MCF 10A (cell line): ENCODE measurements around the gene FBXO39. TPM values are rescaled to one million over a fixed set of nuclear protein-coding genes. Genes with fewer than 3 reads are reported as not detected.
"Not testable (repeated sequence)": the region's sequence is repeated elsewhere in the genome, so short reads cannot be mapped to it uniquely, and the experiment has no call there.

ENCODE experiments used
- BruUV-seq: library from RNA; stranded (reverse); fragments of 400-500 nt; replicated peaks from 2 replicates; lab custom pipeline; 2021; lab: Mats Ljungman, UMichigan
- CTCF ChIA-PET: fragments of 300-600 bp; sonication (Branson Sonifier 250); formaldehyde crosslinking; extraction: SDS; loops from one replicate; lab custom pipeline; 2021; ENCODE audit warnings: antibody characterized with exemption, inconsistent platforms; lab: Yijun Ruan, JAX
- POLR2A ChIA-PET: fragments of 300-600, 350-650 bp; sonication (Branson Sonifier 250); formaldehyde crosslinking; extraction: SDS; loops from one replicate; lab custom pipeline; 2020; ENCODE audit warnings: antibody characterized with exemption, inconsistent platforms; lab: Yijun Ruan, JAX
- DNase-seq: peaks from one replicate; pipeline ENCODE4 v3.0.0-alpha.2; 2018; ENCODE audit not compliant: unreplicated experiment
- H3K27ac Mint-ChIP-seq: one replicate; pipeline ENCODE4 v1.8.0; 2022; ENCODE audit warnings: mild to moderate bottlenecking, low read depth, mixed read lengths; ENCODE audit not compliant: unreplicated experiment
- H3K27me3 Mint-ChIP-seq: one replicate; pipeline ENCODE4 v1.8.0; 2022; ENCODE audit warnings: mixed read lengths; ENCODE audit not compliant: insufficient read depth, unreplicated experiment
- H3K36me3 Mint-ChIP-seq: one replicate; pipeline ENCODE4 v1.8.0; 2022; ENCODE audit warnings: mild to moderate bottlenecking, moderate library complexity, mixed read lengths; ENCODE audit not compliant: insufficient read depth, unreplicated experiment
- H3K4me1 Mint-ChIP-seq: one replicate; pipeline ENCODE4 v1.8.0; 2022; ENCODE audit warnings: mixed read lengths; ENCODE audit not compliant: insufficient read depth, unreplicated experiment
- H3K4me3 Mint-ChIP-seq: one replicate; pipeline ENCODE4 v1.8.0; 2022; ENCODE audit warnings: mild to moderate bottlenecking, moderate library complexity, mixed read lengths; ENCODE audit not compliant: unreplicated experiment
- H3K9me3 Mint-ChIP-seq: one replicate; pipeline ENCODE4 v1.8.0; 2022; ENCODE audit warnings: mixed read lengths; ENCODE audit not compliant: unreplicated experiment
- intact Hi-C: fragments of 100-400 bp; cut with micrococcal nuclease; formaldehyde crosslinking; loops from 2 replicates; pipeline ENCODE4 v1.14.1; 2022
- total RNA-seq: library from RNA; stranded (reverse); gene quantifications from 2 replicates; pipeline ENCODE4 v1.2.3, GENCODE V29; 2022
- TF ChIP-seq, protein P1 (sequence below): fragments of 200-600 bp; IDR thresholded peaks from one replicate; pipeline ENCODE4 v1.8.0; 2022; ENCODE audit warnings: antibody characterized with exemption, mild to moderate bottlenecking; ENCODE audit not compliant: unreplicated experiment

The FBXO39 gene
- total RNA-seq, 1 experiment from 2014 or later, result 1.4 TPM

DNA sequence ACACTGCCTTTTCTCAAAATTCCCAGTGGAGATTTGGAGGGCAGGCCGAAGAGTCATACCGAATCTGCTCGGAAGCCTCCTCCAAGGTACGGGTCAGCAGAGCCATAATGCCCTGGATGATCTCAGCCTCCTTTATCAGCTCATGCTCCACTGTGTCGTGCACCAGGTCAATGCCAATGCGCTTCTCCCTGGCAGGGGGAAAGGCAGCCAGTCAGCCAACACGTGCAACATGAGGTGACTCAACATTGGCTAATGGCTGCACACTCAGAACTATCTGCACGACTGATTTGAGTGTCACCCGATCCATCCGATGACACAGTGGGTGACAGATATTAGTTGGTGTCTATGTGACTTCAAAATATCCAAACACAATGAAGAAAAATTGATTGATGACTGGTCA lies 39.8 kb downstream of the FBXO39 start:
- Mint-ChIP-seq H3K27me3 (no peaks in the 10 kb centered on the region), H3K27ac (no peak overlapping the region), H3K4me3 (no peak overlapping the region), H3K4me1 (no peaks in the 10 kb centered on the region), H3K36me3 (no peaks in the 10 kb centered on the region), H3K9me3 (peaks cover 5% of the 10 kb centered on the region)
- TF ChIP-seq, protein P1, sequence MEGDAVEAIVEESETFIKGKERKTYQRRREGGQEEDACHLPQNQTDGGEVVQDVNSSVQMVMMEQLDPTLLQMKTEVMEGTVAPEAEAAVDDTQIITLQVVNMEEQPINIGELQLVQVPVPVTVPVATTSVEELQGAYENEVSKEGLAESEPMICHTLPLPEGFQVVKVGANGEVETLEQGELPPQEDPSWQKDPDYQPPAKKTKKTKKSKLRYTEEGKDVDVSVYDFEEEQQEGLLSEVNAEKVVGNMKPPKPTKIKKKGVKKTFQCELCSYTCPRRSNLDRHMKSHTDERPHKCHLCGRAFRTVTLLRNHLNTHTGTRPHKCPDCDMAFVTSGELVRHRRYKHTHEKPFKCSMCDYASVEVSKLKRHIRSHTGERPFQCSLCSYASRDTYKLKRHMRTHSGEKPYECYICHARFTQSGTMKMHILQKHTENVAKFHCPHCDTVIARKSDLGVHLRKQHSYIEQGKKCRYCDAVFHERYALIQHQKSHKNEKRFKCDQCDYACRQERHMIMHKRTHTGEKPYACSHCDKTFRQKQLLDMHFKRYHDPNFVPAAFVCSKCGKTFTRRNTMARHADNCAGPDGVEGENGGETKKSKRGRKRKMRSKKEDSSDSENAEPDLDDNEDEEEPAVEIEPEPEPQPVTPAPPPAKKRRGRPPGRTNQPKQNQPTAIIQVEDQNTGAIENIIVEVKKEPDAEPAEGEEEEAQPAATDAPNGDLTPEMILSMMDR, result no peak
- no peak for DNase-seq
- intact Hi-C loops, result no loop called here
- ChIA-PET CTCF (interaction anchor here (0.6 to 1.6 kb wide), 3 partner anchors 15 to 1273 kb away, joined by 3 to 5 read pairs (median 3); no protein-coding TSS in a partner anchor), POLR2A (interaction anchor here (0.7 kb wide), 1 partner anchor 31 kb away, joined by 3 read pairs; no protein-coding TSS in a partner anchor)
- no TSS peak for BruUV-seq

DNA sequence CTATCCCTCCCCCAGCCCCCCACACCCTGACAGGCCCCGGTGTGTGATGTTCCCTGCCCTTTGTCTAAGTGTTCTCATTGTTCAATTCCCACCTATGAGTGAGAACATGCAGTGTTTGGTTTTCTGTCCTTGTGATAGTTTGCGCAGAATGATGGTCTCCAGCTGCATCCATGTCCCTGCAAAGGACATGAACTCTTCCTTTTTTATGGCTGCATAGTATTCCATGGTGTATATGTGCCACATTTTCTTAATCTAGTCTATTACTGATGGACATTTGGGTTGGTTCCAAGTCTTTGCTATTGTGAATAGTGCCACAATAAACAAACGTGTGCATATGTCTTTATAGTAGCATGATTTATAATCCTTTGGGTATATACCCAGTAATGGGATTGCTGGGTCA lies 40.4 kb downstream of the FBXO39 start:
- H3K27me3 Mint-ChIP-seq, CTCF ChIA-PET: not testable (repeated sequence)

DNA sequence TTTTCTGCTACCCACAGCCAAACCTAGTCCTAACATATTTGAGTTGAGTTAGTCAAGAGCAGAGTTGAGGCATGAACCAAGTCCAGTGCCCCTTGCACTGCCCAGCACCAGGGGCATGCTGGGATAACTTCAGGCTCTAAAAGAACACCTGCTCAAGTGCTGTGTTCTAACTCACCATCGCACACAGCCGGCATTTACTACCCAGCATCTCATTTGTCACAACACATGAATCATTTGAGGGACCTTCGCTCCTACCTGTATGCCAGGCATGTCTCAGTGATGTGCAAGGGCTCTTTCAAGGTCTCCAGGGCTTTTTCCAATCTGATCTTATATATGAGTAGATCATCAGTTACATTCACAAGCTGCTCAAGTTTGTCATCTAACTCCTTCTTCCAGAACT lies 42.9 kb downstream of the FBXO39 start:
- BruUV-seq, result no TSS peak
- Mint-ChIP-seq H3K9me3 (peaks cover 7% of the 10 kb centered on the region), H3K4me3 (no peak overlapping the region), H3K4me1 (peaks cover 9% of the 10 kb centered on the region), H3K27ac (no peak overlapping the region), H3K27me3 (no peaks in the 10 kb centered on the region), H3K36me3 (no peaks in the 10 kb centered on the region)
- DNase-seq, result no peak
- CTCF ChIA-PET, result no interaction called here
- TF ChIP-seq, protein P1, result no peak
- intact Hi-C loops, result no loop called here
- POLR2A ChIA-PET, result no interaction called here

More for the DNA sequence above, 40.4 kb downstream of the FBXO39 start:
- H3K27ac Mint-ChIP-seq, BruUV-seq, intact Hi-C loops, H3K4me1 Mint-ChIP-seq, H3K36me3 Mint-ChIP-seq, DNase-seq, H3K9me3 Mint-ChIP-seq, POLR2A ChIA-PET, H3K4me3 Mint-ChIP-seq: not testable (repeated sequence)

DNA sequence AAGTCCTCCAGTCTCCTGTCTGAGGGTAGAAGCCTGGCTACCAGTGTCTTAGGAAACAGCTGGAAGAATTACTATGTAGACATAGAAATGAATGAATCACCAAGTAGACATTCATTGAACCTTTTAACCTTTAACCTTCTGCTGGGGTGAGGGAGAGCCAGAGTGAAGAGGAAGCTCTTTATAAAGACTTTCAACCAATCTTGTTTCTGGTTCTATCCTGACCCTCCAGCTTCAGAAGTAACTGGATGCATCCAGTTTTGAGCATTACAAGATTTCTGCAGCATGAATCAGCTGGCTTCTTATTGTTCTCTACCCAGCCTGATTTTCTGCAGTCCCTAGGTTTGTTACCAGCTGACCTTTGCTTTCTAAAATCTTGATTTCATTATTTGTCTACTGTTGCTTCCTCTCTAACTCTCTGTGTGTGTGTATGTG lies 47.0 kb downstream of the FBXO39 start:
- ChIA-PET CTCF (interaction anchor here (0.6 to 1.1 kb wide), 4 partner anchors 20 to 157 kb away, joined by 3 to 5 read pairs (median 3); no protein-coding TSS in a partner anchor), POLR2A (interaction anchor here (0.5 to 1.4 kb wide), 8 partner anchors 9 to 189 kb away, joined by 3 to 5 read pairs (median 3); partner anchors contain the start of genes RNASEK and TEKT1)

More for the DNA sequence above, 47.0 kb downstream of the FBXO39 start:
- H3K4me3 Mint-ChIP-seq, result no peak overlapping the region
- H3K27ac Mint-ChIP-seq, result no peak overlapping the region
- BruUV-seq, result no TSS peak
- H3K36me3 Mint-ChIP-seq, result no peaks in the 10 kb centered on the region
- TF ChIP-seq, protein P1, result no peak
- peak; percentile 75 for DNase-seq
- no peaks in the 10 kb centered on the region for H3K27me3 Mint-ChIP-seq
- intact Hi-C loops, result no loop called here
- peaks cover 12% of the 10 kb centered on the region for H3K4me1 Mint-ChIP-seq
- H3K9me3 Mint-ChIP-seq, result peaks cover 7% of the 10 kb centered on the region
